GM12873 (cell line): ENCODE measurements around the gene HS6ST3.

ENCODE experiments used
- TF ChIP-seq, protein P1 (sequence below): IDR thresholded peaks from 2 replicates; pipeline ENCODE4 v1.5.1; 2012; ENCODE audit warnings: low read depth, mild to moderate bottlenecking, moderate library complexity, low read length, control low read depth; ENCODE audit not compliant: insufficient read depth; ENCODE audit errors: missing control alignments

The HS6ST3 gene

DNA sequence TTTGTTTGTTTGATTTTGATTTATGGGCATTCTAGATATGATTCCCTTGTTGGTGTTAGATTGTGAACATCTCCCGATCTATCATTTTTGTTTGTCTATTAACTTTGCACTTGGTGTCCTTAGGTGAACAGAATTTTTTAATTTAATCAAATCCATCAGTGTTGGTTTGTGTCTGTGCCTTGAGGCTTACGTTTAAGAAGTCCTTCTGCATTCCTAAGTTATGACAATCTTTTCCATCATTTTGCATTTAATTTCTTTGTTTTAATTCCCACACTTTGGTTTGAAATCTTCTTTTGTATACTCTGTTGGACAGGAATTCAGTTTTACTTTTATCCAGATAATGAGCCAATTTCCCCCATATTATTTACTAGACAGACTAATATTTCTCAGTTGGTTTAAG lies 421.7 kb downstream of the HS6ST3 start:
- TF ChIP-seq, protein P1, sequence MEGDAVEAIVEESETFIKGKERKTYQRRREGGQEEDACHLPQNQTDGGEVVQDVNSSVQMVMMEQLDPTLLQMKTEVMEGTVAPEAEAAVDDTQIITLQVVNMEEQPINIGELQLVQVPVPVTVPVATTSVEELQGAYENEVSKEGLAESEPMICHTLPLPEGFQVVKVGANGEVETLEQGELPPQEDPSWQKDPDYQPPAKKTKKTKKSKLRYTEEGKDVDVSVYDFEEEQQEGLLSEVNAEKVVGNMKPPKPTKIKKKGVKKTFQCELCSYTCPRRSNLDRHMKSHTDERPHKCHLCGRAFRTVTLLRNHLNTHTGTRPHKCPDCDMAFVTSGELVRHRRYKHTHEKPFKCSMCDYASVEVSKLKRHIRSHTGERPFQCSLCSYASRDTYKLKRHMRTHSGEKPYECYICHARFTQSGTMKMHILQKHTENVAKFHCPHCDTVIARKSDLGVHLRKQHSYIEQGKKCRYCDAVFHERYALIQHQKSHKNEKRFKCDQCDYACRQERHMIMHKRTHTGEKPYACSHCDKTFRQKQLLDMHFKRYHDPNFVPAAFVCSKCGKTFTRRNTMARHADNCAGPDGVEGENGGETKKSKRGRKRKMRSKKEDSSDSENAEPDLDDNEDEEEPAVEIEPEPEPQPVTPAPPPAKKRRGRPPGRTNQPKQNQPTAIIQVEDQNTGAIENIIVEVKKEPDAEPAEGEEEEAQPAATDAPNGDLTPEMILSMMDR = no peak

DNA sequence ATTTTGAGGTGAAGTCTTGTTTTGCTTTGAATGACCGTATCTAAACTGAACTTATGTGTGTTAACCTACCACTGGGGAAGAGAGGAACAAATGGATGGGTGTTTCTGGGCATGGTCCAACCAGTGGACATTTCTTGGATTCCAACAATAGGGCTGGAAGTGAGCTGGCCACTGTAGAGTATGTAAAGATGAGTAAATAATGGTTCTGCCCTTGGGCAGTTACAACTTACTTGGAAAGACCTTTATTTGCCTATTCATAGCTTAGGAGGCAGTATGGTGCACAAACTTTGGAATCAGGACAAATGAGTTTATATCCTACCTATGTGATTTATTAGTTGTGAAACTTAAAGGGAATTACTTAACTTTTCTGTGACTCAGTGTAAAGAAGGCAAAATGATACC lies 429.5 kb downstream of the HS6ST3 start:
- TF ChIP-seq, protein P1 = no peak

DNA sequence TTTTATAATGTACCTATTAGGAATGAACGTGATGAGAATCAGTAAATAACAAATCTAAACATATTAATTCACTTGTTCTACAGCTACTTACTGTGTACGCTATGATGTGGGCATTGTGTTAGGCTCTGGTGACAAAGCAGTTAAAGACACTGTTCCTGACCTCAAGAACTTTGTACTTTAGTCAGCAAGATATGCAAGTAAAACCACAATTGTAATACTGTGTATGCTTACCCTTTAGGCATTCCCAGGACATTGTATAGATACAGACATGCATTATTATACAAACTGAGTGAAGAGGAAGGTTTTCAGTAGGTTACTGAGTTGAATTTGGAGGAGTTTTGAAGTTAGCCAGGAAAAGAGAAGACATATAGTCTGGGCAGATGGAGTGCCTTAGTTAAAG lies 435.8 kb downstream of the HS6ST3 start:
- TF ChIP-seq, protein P1 = no peak

DNA sequence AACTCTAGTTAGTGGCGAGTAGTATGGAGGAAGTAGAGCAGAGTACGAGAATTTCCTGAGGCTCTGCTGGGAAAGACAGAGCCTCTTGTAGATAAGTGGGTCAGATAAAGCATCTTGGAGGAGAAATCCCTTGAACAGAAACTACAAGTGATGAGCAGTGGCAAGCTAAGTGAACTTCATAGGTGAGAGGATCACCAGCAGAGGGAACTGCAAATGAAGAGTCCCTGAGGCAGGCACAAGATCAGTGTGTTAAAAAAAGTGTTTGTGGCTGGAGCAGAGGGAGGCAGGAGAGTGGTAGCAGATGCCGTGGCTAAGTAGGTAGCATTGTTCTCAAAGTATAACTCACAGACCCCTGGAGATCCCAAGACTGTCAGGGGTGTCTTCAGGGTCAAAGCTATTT lies 437.6 kb downstream of the HS6ST3 start:
- TF ChIP-seq, protein P1 = no peak

DNA sequence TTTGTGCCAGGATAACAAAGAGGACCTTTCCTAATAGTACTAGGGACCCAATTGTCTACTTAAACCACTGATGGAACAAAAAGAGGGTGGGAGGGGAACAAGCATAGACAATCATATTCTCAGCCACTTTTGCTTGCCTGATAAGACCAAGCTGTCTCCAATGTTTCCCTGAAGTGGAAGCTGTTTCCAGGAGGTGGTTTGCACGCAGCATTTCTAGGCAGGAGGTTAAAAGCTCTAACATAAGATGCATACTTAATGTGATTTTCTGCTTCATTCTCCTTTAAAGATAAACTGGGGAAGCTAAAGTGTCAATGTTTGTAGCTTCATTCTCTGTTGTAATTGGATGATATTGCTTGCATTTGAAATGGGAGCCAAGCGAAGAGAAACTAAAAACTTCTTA lies 442.9 kb downstream of the HS6ST3 start:
- TF ChIP-seq, protein P1 = no peak

DNA sequence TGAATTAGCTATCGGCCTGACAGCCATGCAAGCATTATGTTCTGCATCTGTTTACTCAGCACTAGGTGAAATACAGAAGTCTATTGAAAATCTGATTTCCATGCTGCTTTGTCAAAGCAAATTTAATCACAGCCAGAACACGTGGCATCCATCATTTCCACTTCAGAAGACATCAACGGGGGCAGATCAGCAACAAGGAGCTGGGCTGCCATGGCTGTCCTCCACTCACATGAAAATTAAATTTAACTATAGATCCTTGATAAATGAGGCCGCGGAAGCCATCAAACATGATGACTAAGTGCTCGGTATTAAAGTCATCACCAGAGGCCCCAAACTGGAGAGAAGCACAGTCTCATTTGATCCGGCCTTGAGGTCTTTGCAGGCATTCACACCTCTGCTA lies 443.5 kb downstream of the HS6ST3 start:
- TF ChIP-seq, protein P1 = no peak

DNA sequence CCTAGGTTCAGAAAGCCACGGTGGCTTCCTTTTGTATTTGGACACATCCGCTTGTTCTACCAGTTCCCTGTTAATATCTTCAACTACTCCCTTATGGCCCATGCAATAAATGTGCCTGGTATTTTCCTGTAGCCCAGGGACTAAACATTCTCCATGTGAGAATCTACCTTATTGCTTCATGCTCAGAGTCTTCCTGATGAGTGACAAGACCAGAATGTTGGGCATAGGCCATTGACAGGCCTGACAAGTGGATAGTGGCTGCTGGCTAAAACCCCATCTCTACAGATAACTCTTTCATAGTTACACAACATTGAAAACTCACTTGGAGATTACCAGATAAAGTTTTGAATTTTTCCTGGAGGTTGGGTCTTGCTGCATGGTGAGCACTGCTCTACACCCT lies 449.9 kb downstream of the HS6ST3 start:
- TF ChIP-seq, protein P1 = no peak
